Tibial artery (tissue), 4 donors: ENCODE data around the gene IL23A.

ENCODE experiments used
- DNase-seq, 2 donors: peaks; one replicate each; pipeline ENCODE4 v3.0.0-alpha.2; 2019
- H3K27ac ChIP-seq, 2 donors: fragments of 200-600 bp; sonication (generic) in 1 of 2; 1 replicate in 1 of 2; 2 replicates in 1 of 2; pipeline ENCODE4 v1.5.1; 2018 to 2019; ENCODE audit warnings: mild to moderate bottlenecking in 1 of 2
- H3K27me3 ChIP-seq, 2 donors: fragments of 200-600 bp; sonication (generic) in 1 of 2; one replicate each; pipeline versions ENCODE4 v1.5.1 to v1.6.0; 2016 to 2019
- H3K36me3 ChIP-seq, 3 donors: fragments of 200-600 bp; sonication (generic) in 2 of 3; one replicate each; pipeline ENCODE4 v1.5.1; 2016 to 2019; ENCODE audit warnings: mild to moderate bottlenecking in 2 of 3
- H3K4me1 ChIP-seq, 4 donors: fragments of 200-600 bp; sonication (generic) in 2 of 4; 1 replicate in 3 of 4; 2 replicates in 1 of 4; pipeline ENCODE4 v1.5.1; 2016 to 2019
- H3K4me3 ChIP-seq, 2 donors: fragments of 200-600 bp; sonication (generic) in 1 of 2; 1 replicate in 1 of 2; 2 replicates in 1 of 2; pipeline ENCODE4 v1.5.1; 2018 to 2019; ENCODE audit warnings: mild to moderate bottlenecking in 2 of 2
- H3K9me3 ChIP-seq, 3 donors: fragments of 200-600 bp; sonication (generic) in 1 of 3; one replicate each; pipeline ENCODE4 v1.5.1; 2016 to 2019
- intact Hi-C: fragments of 100-400 bp; cut with DNase I; formaldehyde crosslinking; loops from one replicate; pipeline ENCODE4 v1.15.0; 2023; ENCODE audit warnings: low total_unique reads
- TF ChIP-seq, protein P1 (sequence below), 2 experiments: fragments of 200-600 bp in 1 of 2; fragments of 450-650 bp in 1 of 2; IDR thresholded peaks; one replicate each; pipeline ENCODE4 v1.5.1; 2017 to 2019; ENCODE audit warnings: antibody characterized with exemption in 2 of 2, mild to moderate bottlenecking in 1 of 2, moderate library complexity in 1 of 2

Gene IL23A

DNA sequence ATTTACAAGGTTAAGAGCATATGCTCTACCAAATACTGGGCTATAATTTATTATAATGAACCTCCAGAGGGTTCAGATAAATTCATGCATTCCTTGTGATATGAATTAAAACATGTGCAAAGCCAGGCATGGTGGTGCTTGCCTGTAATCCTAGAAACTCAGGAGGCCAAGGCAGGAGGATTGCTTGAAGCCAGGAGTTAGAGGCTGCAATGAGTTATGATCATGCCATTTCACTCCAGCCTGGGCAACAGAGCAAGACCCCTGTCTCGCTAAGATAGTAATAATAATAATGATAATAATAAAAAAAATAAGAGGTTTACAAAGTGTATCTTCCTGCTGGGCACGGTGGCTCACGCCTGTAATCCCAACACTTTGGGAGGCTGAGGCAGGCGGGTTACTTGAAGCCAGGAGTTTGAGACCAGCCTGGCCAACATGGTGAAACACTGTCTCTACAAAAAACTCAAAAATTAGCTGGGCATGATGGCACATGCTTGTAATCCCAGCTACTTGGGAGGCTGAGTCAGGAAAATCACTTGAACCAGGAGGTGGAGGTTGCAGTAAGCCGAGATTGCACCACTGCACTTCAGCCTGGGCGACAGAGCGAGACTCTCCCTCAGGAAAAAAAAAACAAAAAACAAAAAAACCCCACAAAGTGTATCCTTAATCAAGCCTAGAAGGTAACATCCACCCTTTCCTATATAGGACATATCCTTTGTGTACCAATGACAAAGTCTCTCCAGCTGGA is 31.3 kb upstream of the IL23A start:
- no peaks in the 10 kb centered on the region for H3K9me3 ChIP-seq
- H3K27ac ChIP-seq, result no peak overlapping the region
- peaks cover 0 to under 1% (median 0%) of the 10 kb centered on the region in 4 donors for H3K4me1 ChIP-seq
- no peak overlapping the region for H3K4me3 ChIP-seq
- TF ChIP-seq, protein P1, sequence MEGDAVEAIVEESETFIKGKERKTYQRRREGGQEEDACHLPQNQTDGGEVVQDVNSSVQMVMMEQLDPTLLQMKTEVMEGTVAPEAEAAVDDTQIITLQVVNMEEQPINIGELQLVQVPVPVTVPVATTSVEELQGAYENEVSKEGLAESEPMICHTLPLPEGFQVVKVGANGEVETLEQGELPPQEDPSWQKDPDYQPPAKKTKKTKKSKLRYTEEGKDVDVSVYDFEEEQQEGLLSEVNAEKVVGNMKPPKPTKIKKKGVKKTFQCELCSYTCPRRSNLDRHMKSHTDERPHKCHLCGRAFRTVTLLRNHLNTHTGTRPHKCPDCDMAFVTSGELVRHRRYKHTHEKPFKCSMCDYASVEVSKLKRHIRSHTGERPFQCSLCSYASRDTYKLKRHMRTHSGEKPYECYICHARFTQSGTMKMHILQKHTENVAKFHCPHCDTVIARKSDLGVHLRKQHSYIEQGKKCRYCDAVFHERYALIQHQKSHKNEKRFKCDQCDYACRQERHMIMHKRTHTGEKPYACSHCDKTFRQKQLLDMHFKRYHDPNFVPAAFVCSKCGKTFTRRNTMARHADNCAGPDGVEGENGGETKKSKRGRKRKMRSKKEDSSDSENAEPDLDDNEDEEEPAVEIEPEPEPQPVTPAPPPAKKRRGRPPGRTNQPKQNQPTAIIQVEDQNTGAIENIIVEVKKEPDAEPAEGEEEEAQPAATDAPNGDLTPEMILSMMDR (IDR thresholded peaks at IDR 0.05), result no peak
- intact Hi-C loops, result no loop called here
- H3K27me3 ChIP-seq, result no peaks in the 10 kb centered on the region
- DNase-seq, result no peak
- H3K36me3 ChIP-seq, result peaks cover 7 to 81% (median 37%) of the 10 kb centered on the region in 3 donors

DNA sequence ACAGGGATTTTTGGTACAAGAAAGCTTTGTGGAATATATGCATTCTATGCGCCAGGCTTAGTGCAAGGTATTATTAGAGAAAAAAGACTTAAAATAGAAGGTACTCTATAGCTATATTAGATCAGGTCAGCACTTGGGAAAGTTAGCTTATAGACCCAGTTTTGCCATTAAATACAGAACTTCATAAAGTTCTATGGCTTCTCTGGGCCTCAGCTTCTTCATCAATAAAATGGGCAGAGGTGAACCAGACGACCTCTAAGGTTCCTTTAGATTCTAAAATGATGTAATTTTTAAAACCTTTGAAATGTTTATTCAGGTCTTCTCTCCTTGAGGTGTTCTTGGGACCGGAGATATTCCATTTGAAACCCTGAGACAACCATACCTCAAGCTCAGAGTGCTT is 30.0 kb upstream of the IL23A start:
- intact Hi-C loops, result no loop called here
- TF ChIP-seq, protein P1 (IDR thresholded peaks at IDR 0.05), result no peak
- H3K4me1 ChIP-seq, result no peaks in the 10 kb centered on the region
- no peak overlapping the region for H3K4me3 ChIP-seq
- DNase-seq, result no peak
- H3K9me3 ChIP-seq, result no peaks in the 10 kb centered on the region
- no peaks in the 10 kb centered on the region for H3K27me3 ChIP-seq
- no peak overlapping the region for H3K27ac ChIP-seq
- H3K36me3 ChIP-seq, result peaks cover 7 to 90% (median 37%) of the 10 kb centered on the region in 3 donors

DNA sequence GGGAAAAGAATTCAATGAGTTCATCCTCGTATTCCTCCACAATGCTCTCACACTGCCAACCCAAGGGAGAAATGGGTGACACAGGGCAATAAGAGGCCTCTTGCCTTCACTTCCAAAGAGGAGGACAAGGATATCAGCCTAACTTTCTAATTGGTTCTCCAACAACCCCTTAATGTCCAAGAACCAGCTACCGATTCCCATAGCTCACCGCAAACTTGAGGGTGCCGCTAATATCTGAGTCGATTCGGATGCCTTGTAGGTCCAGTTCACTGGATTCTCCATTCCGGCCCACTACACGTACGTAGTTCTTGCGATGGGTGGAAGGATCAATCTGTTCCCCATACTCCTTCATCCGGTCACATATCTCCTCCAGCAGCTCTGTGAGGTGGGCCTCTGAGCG is 27.7 kb upstream of the IL23A start:
- Histone ChIP-seq H3K36me3 (peaks cover 7 to 72% (median 37%) of the 10 kb centered on the region in 3 donors), H3K4me3 (no peak overlapping the region), H3K4me1 (peaks cover 0 to 11% (median 10%) of the 10 kb centered on the region in 4 donors), H3K27ac (no peak overlapping the region), H3K27me3 (no peaks in the 10 kb centered on the region), H3K9me3 (no peaks in the 10 kb centered on the region)
- no peak for DNase-seq
- intact Hi-C loops, result no loop called here
- TF ChIP-seq, protein P1 (IDR thresholded peaks at IDR 0.05), result no peak

DNA sequence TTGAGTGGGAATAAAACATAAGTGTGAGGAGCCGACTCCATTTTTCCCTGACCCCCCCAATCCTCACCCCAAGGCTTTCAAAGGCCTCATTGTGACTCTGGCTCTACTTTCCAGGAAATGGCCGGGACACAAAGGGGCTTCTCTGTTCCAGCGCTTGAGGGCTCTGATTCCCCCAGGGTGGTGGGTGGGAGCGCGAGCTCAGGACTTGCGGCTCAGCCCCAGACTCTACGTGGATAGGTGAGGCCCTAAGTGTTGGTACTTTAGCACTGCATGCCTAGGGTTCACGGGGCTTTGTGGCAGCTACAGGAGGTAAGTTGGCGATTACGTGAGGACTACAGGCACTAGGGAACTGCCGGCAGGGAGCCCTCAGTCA is 23.4 kb upstream of the IL23A start:
- Histone ChIP-seq H3K4me3 (peak overlapping the region; percentile 64 to 77), H3K27me3 (no peaks in the 10 kb centered on the region), H3K36me3 (peaks cover 0 to 59% (median 26%) of the 10 kb centered on the region in 3 donors), H3K27ac (peak overlapping the region; percentile 85 to 91), H3K4me1 (peaks cover 0 to 17% (median 15%) of the 10 kb centered on the region in 4 donors), H3K9me3 (no peaks in the 10 kb centered on the region)
- TF ChIP-seq, protein P1 (IDR thresholded peaks at IDR 0.05), result no peak
- intact Hi-C loops, result no loop called here
- no peak for DNase-seq

DNA sequence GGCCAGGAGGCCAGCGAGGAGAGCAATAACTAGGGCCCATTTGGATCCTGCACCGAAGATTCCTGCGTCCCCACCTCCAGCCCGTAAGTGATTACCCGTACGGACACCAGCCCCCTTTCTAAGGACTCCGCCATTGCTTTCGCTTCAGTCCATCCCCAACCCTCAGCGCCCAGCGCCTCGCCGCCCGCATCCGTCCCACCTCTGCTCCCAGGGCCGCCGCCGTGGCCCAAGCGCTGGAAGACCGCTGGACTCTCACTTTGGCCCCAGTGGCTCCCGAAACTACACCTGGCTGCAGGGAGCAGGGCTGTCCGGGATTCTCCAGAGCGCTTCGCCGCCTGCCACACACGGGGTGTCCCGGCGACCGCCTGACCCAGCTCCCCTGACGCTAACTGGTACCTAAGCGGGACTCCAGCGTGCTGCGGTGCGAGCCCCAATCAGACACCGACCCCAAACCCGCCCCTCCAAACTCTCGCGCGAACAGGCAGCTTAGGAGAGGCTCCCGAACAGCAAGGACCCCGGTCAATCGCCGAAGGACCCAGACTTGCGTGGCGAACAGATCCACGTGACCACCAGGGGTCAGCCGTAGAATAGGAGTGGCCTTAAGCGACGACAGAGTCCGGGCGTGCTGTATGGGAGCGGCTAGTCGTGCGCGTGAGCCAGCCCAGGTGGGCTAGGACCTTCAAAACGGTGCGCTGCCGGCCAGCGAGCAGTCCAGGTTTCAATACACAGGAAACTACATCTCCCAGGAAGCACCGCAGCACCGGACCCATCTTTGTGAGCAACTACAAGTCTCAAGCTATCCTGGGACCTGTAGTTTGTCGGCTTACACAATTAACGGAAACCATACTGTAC is 22.8 kb upstream of the IL23A start, which contains the start of gene CNPY2:
Gene CNPY2 (minus strand): TSS at position 367 of the 852 bp plus-strand sequence. CDS start 771 bp downstream, outside the sequence.
- Histone ChIP-seq H3K4me3 (peak within 1 kb of the TSS; percentile 64 to 77), H3K4me1 (peaks cover 0 to 17% (median 15%) of the 10 kb centered on the region in 4 donors), H3K27me3 (no peaks in the 10 kb centered on the region), H3K27ac (peak within 1 kb of the TSS; percentile 85 to 91), H3K36me3 (peaks cover 0 to 58% (median 22%) of the 10 kb centered on the region in 3 donors), H3K9me3 (no peaks in the 10 kb centered on the region)
- TF ChIP-seq, protein P1 (IDR thresholded peaks at IDR 0.05), result peak in 1 of 2 experiments; percentile 11
- DNase-seq, result peak; percentile 97 to 98
- intact Hi-C loops, result no loop called here
